GM23338 (cell line): ENCODE data around the gene STARD8. TPM values are rescaled to one million over a fixed set of nuclear protein-coding genes. Genes with fewer than 3 reads are reported as not detected.

Experiments
- CTCF ChIP-seq, 2 experiments: fragments of 200-600 bp in 1 of 2; sonication (generic) in 1 of 2; conservative IDR thresholded peaks; 2 replicates each; pipeline versions ENCODE4 v1.5.1 to v1.6.1; 2016 to 2017; ENCODE audit warnings: antibody characterized with exemption in 2 of 2, low read depth in 2 of 2, mild to moderate bottlenecking in 2 of 2, moderate library complexity in 1 of 2
- ETS1 ChIP-seq: IDR thresholded peaks from 2 replicates; pipeline ENCODE4 v1.6.1; 2016; ENCODE audit warnings: antibody characterized with exemption
- EZH2phosphoT487 ChIP-seq: fragments of 200-600 bp; sonication (generic); IDR thresholded peaks from one replicate; pipeline ENCODE4 v1.8.1; 2018; ENCODE audit warnings: antibody characterized with exemption; ENCODE audit not compliant: unreplicated experiment
- JUNB ChIP-seq: IDR thresholded peaks from one replicate; pipeline ENCODE4 v1.6.1; 2016; ENCODE audit warnings: antibody characterized with exemption; ENCODE audit not compliant: unreplicated experiment
- NANOG ChIP-seq: IDR thresholded peaks from 2 replicates; pipeline ENCODE4 v1.6.1; 2016; ENCODE audit warnings: antibody characterized with exemption, borderline replicate concordance
- REST ChIP-seq: IDR thresholded peaks from one replicate; pipeline ENCODE4 v1.6.1; 2018; ENCODE audit warnings: antibody characterized with exemption; ENCODE audit not compliant: unreplicated experiment
- ZNF331 ChIP-seq: fragments of 250-450 bp; sonication (Bioruptor Pico); IDR thresholded peaks from 2 replicates; pipeline ENCODE4 v1.5.0; 2020; ENCODE audit warnings: low read depth, mild to moderate bottlenecking, moderate library complexity
- ZNF462 ChIP-seq: fragments of 250-450 bp; sonication (Bioruptor Pico); IDR thresholded peaks from 2 replicates; pipeline ENCODE4 v1.5.0; 2020; ENCODE audit warnings: mild to moderate bottlenecking, moderate library complexity
- polyA plus RNA-seq: library from polyadenylated mRNA; unstranded; fragments of >200 nt; fragmentation: Nextera tagmentation; extraction: Ambion mirVana; gene quantifications from 2 replicates; pipeline ENCODE4 v1.2.1, GENCODE V29; 2016
- total RNA-seq: library from RNA; depleted of rRNA; stranded (reverse); fragments of >200 nt; shearing (Covaris generic); gene quantifications from 2 replicates; pipeline ENCODE4 v1.2.3, GENCODE V29; 2014

The STARD8 gene
- total and polyA plus RNA-seq, 2 experiments from 2014 or later, result 0.74 to 5.6 TPM

- TF ChIP-seq ZNF462 (CRISPR knock-in tag) (no peak), EZH2phosphoT487 (no peak), CTCF (conservative IDR thresholded peaks at IDR 0.05; ENCODE audit: low read depth in 2 of 2) (no peak), NANOG (no peak), REST (no peak), ETS1 (no peak), JUNB (no peak), ZNF331 (CRISPR knock-in tag) (no peak)
Measured at GRCh38 chrX:68757331-68757730, 109.9 kb downstream of the STARD8 start (continued).
